Colon (tissue), 2 donors: ENCODE results near the gene LRRC8D.
A peak's percentile ranks its signal among the peaks of the same experiment; 100 is the strongest.
"Not testable (repeated sequence)": the region's sequence is repeated elsewhere in the genome, so short reads cannot be mapped to it uniquely, and the experiment has no call there.

Source experiments
- FAIRE-seq: peaks from 2 replicates; lab custom pipeline; 2012; peaks lifted over from hg19 to GRCh38; lab: Jason Lieb, UNC
- donor health status: control.
- donor health status: control.

The LRRC8D gene

GRCh38 chr1:89820422-89821321, at the start of gene LRRC8D:
Gene LRRC8D (plus strand): TSS chr1:89821032. CDS start chr1:89933069, 112,037 bp downstream.
- FAIRE-seq = no peak

- FAIRE-seq = no peak
Measured at GRCh38 chr1:89771991-89772560, 48.8 kb upstream of the LRRC8D start.

DNA sequence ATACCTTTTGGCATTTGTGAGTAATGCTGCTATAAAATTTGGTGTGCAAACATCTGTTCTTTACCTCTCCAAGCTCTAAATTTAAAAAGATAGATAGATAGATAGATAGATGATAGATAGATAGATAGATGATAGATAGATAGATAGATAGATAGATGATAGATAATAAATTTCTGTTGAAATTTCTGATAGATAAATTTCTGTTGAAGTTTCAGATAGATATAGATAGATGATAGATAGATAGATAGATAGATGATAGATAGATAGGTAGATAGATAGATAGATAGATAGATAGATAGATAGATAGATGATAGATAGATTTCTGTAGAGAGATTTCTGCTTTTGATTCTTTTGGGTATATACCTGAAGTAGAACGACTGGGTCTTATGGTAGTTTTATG, 44.7 kb upstream of the LRRC8D start:
- not testable (repeated sequence) for FAIRE-seq

- not testable (repeated sequence) for FAIRE-seq
Measured at GRCh38 chr1:89777271-89777670, 43.6 kb upstream of the LRRC8D start.

DNA sequence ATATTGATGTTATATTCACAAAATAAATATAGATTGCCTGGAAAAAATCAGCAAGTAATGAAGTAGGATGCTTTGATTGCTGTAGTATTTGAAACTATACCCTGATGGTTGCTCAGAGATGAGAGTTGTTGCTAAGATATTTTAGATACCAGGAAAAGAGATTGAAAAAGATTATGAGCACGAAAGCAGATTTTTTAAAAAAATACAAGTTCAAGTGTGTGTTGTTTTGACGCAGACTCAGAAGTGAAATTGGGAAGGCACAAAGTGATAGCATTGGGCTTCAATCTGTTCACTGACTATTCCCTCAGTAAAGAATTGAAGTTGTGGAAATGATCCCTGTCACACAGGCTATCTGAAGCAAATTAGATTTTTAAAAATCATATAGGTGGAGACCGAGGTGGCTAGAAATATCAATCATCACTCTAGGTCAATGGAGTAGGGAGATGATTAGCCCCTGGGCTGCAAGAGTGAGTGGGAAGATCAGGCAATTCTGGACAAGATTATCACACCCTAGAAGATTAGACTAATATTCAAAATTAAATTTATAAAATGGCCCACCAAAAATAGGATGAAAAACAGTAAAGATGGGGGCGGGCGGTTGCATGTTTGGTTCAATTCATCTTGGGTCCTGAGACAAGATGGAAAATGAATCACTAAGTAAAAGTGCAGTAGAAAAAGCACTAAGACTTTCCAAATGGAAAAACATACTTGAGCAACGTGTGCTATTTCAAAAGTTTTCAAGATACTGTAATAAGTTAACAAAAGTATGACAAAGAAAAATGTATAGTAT, 41.5 kb upstream of the LRRC8D start:
- no peak for FAIRE-seq

GRCh38 chr1:89780721-89781120, 40.1 kb upstream of the LRRC8D start:
- no peak for FAIRE-seq

DNA sequence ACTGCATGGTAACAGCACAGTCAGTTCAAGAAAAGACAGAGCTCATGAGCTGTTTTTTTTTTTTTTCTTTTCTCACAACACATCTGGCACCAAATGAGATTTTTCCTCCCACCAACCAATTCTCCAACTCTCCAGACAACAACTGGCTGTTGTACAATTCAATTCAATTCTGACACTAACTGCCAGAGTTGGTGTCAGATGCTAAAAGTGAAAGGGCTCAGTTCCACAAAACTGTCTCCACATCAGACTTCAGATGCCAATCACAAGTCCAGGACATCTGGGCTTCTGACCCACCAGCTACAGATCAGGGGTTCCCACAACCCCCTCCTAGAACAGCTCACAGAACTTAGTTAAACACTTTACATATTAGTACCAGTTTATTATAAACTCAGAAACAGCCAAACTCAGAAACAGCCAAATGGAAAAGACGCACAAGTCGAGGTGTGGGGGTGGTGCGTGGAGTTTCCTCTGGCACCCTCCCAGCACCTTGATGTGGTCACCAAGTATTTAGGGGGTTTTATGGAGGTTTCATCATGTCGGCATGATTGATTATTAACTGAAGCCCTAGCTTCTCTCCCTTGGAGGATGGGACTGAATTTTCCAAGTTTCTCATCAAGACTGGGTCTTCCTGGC, 39.2 kb upstream of the LRRC8D start:
- FAIRE-seq = no peak

DNA sequence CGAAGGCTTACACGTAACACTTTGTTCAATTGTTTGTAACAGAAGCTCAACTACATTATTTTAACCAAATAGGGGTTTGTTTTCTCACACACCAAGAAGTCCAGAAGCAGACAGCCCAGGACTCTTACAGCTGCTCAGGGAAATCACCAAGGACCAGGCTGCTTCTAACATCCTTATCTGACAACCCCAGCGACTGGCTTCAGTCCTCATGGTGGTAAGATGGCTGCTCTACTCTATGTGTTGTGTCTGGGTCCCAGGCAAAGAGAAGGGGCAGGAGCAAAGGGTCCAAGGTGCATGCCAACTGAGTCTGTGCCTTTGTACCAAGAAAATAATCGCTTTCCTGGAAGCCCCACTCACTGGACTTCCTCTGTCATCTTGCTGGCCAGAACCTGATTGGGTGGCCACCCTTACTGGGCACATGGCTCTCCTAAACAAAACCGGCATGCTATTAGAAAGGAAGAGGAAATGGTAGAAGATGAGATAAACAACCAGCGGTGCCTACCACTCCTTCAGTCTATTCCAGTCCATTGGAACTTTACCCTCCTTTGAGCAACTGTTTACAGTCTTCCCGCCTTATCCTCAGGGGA, 34.1 kb upstream of the LRRC8D start:
- no peak for FAIRE-seq

GRCh38 chr1:89790592-89790991, 30.2 kb upstream of the LRRC8D start:
- no peak for FAIRE-seq

DNA sequence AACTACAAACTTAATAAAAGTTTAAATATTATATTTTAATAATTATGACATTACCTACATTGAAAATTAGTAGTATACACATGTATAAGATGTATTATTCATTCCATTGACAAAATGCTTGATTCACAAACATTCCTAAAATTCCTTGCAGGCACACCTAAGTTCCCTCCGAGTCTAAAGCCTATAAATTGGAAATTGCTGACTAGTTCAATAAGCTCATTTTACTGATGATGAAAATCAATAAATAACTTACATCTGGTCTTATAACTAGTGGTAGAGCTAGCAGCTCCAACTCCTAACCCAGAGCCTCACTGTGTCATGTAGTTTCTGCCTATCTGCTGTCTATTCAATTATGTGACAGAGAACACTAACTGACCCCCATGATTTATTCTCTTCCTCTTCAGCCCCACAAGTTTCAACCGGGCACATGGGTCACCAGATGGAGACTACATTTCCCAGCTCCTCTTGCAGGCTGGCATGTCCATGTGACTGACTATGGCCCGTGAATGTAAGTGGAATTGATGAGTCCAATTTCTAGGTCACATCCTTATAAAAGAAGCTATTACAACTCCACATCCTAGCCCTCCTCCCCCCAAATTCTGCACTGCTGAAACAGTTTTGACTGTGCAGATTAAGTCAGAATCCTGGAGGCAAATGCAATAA, 29.6 kb upstream of the LRRC8D start:
- FAIRE-seq = no peak

DNA sequence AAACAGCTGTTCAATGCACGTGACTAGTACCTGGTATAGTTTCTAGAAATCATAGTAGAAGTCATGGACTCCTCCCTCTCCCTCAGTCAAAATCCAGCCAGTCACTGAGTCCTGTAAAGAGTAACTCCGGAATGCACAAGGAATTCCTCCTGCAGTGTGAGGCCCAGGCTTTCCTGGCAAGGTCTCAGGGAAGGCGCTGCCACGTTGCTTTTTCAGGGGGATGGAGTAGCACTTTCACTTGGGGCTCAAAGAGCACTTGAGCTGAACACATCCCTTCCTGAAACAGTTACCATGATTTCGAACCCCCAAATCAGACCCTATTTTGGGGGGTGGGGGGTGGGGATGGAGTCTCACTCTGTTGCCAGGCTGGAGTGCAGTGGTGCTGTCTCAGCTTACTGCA, 26.4 kb upstream of the LRRC8D start:
- FAIRE-seq = no peak

DNA sequence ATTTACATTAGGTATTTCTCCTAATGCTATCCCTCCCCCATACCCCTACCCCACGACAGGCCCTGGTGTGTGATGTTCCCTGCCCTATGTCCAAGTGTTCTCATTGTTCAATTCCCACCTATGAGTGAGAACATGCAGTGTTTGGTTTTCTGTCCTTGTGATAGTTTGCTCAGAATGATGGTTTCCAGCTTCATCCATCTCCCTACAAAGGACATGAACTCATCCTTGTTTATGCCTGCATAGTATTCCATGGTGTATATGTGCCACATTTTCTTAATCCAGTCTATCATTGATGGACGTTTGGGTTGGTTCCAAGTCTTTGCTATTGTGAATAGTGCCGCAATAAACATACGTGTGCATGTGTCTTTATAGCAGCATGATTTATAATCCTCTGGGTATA, 25.3 kb upstream of the LRRC8D start:
- not testable (repeated sequence) for FAIRE-seq

DNA sequence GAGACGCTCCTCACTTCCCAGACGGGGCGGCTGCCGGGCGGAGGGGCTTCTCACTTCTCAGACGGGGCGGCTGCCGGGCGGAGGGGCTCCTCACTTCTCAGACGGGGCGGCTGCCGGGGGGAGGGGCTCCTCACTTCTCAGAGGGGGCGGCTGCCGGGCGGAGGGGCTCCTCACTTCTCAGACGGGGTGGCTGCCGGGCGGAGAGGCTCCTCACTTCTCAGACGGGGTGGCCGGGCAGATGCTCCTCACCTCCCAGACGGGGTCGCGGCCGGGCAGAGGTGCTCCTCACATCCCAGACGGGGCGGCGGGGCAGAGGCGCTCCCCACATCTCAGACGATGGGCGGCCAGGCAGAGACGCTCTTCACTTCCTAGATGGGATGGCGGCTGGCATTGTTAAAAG, 23.0 kb upstream of the LRRC8D start:
- FAIRE-seq = not testable (repeated sequence)

- no peak for FAIRE-seq
Measured at GRCh38 chr1:89799495-89799894, 21.3 kb upstream of the LRRC8D start.

DNA sequence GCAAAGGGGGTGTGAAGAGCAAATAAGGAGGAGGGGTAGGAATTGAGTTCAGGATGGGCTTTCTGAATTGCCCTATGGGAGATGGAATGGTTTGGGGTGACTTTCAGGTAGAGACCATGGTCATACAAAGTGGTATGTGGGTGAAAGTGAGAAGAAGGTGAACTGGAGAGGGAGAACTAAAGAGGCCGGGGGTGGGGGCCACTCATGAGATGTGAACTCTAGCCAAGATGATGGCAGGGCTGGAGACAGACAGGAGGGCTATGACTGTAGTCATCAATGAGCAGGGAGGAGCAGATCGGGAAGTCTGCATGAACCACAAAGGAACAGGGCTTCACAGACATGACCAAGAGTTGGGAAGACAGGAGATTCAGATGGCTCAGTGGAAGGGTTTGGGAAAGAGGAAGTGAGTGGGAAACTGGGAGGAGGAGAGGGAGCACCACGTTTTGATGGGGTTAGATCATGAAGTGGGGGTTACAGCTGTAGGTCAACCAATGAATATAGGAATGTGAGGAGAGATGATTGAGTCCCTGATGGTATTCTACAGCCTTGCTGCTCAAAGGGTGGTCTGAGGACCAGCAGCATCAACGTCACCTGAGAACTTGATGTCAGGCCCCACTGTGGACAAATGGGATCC, 20.7 kb upstream of the LRRC8D start:
- no peak for FAIRE-seq

DNA sequence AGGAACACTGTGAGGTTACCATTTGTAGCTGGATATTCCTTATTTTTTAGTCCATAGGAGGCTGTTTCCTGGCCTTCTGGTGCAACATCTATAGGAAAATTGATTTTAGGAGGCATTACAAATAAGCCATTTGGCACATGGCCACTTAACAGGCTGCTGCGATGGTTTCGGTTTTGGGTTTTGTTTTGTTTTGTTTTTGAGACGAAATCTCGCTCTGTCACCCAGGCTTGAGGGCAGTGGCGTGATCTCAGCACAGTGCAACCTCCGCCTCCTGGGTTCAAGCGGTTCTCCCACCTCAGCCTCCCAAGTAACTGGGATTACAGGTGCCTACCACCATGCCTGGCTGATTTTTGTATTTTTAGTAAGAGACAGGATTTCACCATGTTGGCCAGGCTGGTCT, 20.1 kb upstream of the LRRC8D start:
- no peak for FAIRE-seq

GRCh38 chr1:89802051-89802450, 18.8 kb upstream of the LRRC8D start:
- no peak for FAIRE-seq

DNA sequence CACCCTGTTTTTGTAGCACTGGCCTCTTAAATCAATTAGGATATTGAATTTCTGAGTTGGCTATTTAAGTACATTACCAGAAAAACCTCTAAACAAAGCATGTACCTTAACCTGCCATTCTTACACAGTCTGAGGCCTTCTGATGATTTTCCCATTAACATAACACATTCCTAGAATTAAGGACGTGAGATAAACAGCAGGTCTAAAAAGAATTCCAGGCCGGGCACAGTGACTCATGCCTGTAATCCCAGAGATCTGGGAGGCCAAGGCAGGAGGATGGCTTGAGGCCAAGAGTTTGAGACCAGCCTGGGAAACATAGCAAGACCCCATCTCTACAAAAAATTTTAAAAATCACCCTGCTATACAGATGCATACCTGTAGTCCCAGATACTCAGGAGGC, 18.0 kb upstream of the LRRC8D start:
- FAIRE-seq = no peak

DNA sequence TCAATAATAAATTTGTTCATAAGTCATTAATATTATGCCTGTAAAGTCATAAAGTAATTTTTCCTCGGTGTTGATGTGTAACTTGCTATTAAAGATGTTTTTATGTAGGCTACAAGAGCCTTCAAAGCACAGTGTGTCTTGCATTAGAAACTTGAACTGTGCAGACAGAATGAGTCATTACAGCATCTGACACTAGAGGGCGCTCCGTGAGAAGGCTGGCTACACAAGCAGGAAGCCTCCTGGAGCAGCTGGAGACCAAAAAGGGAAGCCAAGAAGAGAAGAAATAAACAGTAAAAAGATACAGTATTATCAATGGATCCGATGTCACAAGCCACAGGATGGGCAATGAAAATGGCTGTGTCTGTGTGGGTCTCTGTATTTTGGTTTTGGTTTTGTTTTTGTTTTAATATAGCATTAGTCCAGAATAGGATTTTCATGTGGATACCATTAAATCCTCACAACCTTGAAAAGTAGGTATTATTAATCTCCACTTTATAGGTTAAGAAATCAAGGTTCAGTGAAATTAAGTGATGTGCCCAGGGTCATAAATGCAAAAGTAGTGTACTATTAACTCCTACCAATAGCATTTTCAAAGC, 16.1 kb upstream of the LRRC8D start:
- peak; percentile 84 for FAIRE-seq

GRCh38 chr1:89806616-89807015, 14.2 kb upstream of the LRRC8D start:
- no peak for FAIRE-seq

- no peak for FAIRE-seq
Measured at GRCh38 chr1:89807503-89807902, 13.3 kb upstream of the LRRC8D start.
